NCI-H82 treated with DMSO at 0.1 percent for 48 hours (cell line): Measurements from ENCODE around the gene OSBPL5.
A peak's percentile ranks its signal among the peaks of the same experiment; 100 is the strongest.

Source experiments
- DNase-seq: peaks from one replicate; lab custom pipeline; 2025; ENCODE audit not compliant: unreplicated experiment; lab: John Stamatoyannopoulos, UW

Gene OSBPL5

DNA sequence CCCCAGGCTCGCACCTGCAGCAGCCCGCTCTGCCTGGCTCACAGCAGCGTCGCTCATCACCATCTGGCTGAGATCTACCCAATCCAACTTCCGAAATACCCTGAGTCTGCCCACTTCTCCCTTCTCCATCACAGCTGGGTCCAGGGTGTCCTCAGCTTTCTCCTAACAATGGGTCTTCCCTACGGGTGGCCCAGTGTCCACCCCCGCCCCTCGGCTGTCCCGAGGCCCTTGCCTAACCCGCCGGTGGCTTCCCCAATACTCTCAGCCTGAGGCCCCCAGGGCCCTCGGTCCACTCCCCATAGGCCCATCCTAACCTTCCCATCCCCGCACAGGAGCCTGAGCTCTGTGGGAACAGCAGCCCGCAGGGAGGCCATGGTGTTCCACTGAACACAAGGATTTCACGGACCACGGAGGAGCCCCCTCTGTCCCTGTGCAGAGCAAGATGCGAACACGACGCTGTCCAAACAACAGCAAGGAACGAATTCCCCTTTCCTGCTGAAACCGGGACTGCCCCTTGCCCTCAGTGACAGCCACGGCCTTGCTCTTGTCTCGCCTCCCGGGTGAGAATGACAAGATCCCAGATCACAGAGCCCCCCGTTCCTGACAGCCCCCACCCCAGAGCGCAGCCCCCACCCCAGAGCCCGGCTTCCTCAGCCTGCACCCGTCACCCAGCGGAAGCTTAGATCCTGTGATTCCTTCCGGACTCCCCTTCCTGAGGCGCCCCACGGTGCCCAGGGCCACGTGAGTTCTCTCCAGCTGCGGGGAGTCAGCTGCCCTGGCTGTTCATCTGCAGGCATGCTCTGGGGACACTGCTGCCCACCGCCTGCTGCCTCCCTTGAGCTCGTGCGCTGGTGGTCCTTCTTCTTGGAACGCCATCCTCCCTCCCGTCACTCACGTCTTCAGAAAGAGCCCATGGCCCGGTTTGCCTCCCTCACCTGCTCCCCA lies 59.0 kb downstream of the OSBPL5 start:
- DNase-seq = no peak

- no peak for DNase-seq
These were observed 59.9 kb downstream of the OSBPL5 start for GRCh38 chr11:3104961-3105790.

DNA sequence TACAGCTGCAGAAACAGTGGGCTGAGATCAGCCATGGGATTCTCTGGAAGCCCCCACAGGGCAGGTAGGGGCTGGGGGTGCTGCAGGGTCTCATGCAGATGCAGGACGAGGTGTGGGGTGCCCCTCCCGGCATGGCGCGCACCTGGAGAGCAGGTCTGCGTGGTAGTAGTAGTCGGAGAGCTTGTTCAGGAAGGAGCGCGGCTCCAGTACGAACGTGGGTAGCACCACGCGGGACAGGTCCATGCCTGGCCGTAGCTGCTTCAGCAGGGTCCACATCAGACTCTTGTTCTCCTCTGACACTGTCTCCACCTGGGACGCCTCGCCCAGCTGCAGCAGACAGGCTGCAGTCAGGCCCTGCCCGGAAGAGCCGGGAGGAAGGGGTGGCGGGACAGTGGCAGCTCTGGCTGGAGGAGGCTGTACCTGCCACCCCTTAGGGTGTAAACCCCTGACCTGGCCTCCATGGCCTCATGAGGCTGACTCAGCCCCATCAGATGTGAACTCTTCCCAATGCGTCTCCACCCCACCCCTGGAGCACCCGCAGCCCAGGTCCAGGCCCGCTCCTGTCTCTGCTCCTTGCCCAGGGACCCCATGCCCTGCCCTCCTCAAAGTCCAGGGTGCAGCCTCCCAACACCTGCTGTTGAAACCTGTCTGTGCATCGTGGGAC lies 60.9 kb downstream of the OSBPL5 start:
- DNase-seq = no peak

GRCh38 chr11:3103076-3103475 lies 62.0 kb downstream of the OSBPL5 start:
- no peak for DNase-seq

DNA sequence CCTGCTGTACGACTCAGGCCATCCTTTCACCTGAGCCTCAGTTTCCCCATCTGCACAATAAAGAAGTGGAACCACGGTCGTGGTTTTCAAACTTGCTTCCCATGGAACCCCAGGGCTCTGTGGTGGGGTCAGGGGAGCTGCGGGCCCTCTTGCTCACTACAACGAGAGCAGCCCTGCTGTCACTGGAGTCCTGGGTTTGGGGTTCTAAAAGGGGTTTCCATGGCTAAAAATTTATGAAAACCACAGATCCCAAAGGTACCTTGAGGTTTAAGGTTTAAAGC lies 62.5 kb downstream of the OSBPL5 start:
- DNase-seq = no peak

DNA sequence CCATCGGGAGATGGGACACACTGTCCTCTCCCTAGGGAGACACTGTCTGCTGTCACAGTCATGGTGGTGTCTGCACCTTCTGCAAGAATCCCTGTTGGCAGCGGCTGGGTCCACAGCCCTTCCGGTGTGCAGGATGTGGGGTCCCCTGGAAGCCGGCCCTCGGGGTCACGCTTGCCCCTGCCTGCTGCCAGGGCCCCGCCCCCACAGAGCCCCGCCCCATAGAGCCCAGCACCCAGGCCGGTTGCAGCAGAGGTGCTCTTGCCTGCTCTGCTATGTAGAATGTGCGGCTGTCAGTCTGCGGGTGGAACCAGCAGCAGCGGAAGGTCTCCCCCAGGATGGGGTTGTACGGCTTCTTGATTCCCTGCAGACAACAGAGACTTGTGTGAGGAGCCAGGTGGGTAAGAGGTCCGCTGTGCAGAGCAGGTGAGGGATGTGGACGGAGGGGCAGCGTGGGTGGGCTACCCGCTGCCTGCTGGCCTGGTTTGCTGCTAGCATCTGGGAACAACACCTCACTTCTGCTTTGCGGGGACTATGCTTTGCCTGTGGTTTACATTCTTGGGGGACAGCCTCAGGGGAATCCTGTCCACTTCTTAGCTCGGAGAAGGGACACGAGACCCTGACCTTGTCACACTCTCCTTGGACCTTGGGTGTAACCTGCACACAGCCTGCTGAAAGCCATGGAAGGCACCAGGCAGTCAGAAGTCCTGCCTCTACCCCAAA lies 63.0 kb downstream of the OSBPL5 start:
- no peak for DNase-seq

- DNase-seq = no peak
These were observed 65.9 kb downstream of the OSBPL5 start for GRCh38 chr11:3099178-3099577.

DNA sequence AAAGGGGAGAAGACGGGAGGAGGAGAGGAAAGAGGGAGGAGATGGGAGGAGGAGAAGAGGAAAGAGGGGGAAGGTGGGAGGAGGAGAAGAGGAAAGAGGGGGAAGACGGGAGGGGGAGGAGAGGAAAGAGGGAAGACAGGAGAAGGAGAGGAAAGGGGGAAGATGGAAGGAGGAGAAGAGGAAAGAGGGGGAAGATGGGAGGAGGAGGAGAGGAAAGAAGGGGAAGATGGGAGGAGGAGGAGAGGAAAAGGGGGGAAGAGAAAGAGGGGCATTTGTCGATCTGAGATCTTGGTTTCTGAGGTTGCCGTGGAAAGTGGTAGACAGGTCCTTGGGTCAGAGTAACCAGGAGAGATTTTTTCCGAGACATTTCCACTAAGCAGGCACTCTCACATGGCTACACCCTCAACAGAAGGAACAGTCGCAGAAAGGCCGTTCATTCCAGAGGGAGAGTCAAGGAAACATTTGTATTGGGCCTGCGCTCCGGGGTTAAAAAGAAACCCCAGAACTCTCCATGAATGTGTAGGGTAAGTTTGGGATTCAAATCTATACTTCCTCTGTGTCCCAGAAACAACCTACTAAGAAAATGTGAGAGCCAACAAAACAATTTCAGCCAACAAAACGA lies 68.1 kb downstream of the OSBPL5 start:
- DNase-seq = no peak

- no peak for DNase-seq
These were observed 69.3 kb downstream of the OSBPL5 start for GRCh38 chr11:3095712-3096361.

- no peak for DNase-seq
These were observed 70.8 kb downstream of the OSBPL5 start for GRCh38 chr11:3094223-3094824.

GRCh38 chr11:3093281-3094191 lies 71.6 kb downstream of the OSBPL5 start:
- no peak for DNase-seq

DNA sequence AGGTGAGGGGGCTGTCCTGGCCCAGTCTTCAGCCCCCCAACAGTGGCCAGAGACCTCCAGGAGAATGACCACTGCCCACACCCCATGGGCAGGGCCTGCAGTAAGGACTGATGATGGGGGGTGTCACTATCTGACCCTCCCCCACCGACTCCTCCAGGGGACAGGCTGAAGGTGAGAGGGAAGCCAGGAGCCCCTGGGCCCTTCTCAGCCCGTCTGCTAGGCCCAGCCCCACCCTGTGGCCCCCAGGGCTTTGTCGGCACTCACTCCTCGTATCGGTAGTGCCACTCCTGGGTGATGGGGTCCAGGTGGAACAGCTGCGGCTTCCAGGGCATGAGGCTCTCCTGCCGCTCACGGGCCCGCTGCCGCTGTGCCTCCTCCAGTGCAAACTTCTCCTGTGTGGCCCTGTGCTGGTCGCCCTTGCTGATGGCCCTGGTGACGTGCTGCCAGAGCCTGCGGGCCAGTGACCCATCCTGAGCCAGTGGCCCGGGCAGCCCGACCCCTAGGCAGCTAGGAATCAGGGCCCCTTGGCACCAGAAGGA lies 72.4 kb downstream of the OSBPL5 start:
- DNase-seq = no peak

- peak; percentile 0 for DNase-seq
These were observed 73.1 kb downstream of the OSBPL5 start for GRCh38 chr11:3091846-3092602.

- DNase-seq = no peak
These were observed 73.8 kb downstream of the OSBPL5 start for GRCh38 chr11:3091081-3091845.

DNA sequence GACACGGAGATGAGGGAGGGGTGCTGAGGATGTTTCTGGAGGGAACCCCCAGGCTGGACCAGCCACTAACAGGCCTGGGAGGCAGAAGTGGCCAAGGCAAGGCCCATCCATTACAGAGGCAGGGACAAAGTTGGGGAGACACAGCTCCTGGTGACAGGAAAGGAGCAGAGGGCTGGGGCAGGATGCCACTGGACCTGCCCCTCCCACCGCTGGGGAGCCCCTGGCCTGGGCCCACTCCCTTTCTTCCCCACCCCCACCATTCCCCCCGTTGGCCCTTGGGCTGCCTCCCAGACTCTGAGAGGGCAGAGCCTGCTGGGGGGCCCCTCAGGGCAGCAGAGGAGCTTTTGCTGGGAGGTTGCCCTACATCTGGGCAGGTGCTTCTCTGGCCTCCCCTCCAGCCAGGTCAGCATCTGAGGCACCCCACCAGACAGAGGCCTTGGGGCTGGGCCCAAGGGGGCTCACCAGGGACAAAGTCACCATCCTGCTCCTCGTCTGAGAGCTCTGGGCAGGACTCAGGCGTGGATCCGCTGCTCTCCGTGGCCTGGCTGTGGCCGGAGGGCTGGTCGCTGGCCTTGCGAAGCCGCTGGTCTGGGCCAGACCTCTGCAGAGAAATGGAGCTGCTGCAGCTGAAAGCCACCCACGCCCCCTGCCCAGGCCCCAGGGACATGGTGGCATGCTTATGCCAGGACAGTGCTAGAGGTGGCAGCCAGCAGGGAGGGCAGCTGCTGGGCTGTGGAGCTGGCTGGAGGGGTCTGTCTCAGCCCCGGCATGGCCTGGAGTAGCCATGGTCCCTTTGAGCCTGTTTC lies 74.8 kb downstream of the OSBPL5 start:
- no peak for DNase-seq
